NT2/D1 (cell line): Measurements from ENCODE around the gene PDIA6.
"Not testable (repeated sequence)": the region's sequence is repeated elsewhere in the genome, so short reads cannot be mapped to it uniquely, and the experiment has no call there.

Source experiments
- DNase-seq: peaks from one replicate; pipeline ENCODE4 v3.0.0-alpha.2; 2011; ENCODE audit warnings: low read depth, low spot score
- H3K27me3 ChIP-seq: 2 replicates; pipeline ENCODE4 v1.6.0; 2011; ENCODE audit warnings: mild to moderate bottlenecking; ENCODE audit not compliant: insufficient read length, insufficient read depth
- H3K36me3 ChIP-seq: 2 replicates; pipeline ENCODE4 v1.6.1; 2011; ENCODE audit warnings: mild to moderate bottlenecking, low read length, mixed read lengths; ENCODE audit not compliant: insufficient read depth, insufficient read length
- H3K4me1 ChIP-seq: 2 replicates; pipeline ENCODE4 v1.5.1; 2011; ENCODE audit not compliant: insufficient read depth, insufficient read length
- H3K4me3 ChIP-seq: 2 replicates; pipeline ENCODE4 v1.5.1; 2011; ENCODE audit warnings: low read depth; ENCODE audit not compliant: insufficient read length
- H3K9ac ChIP-seq: 2 replicates; pipeline ENCODE4 v1.6.0; 2011; ENCODE audit warnings: low read depth; ENCODE audit not compliant: insufficient read length
- H3K9me3 ChIP-seq: 2 replicates; pipeline ENCODE4 v1.5.1; 2011; ENCODE audit warnings: mild to moderate bottlenecking, low read length; ENCODE audit not compliant: insufficient read depth
- SUZ12 ChIP-seq: IDR thresholded peaks from 2 replicates; pipeline ENCODE4 v1.6.1; 2011; ENCODE audit not compliant: insufficient read length, insufficient read depth; ENCODE audit errors: extremely low read depth
- YY1 ChIP-seq: IDR thresholded peaks from 2 replicates; pipeline ENCODE4 v1.6.1; 2011; ENCODE audit not compliant: insufficient read length, insufficient read depth
- ZNF274 ChIP-seq: IDR thresholded peaks from 2 replicates; pipeline ENCODE4 v1.6.1; 2011; ENCODE audit warnings: mild to moderate bottlenecking, low read depth, low read length

The PDIA6 gene

GRCh38 chr2:10824191-10824590, 11.6 kb upstream of the PDIA6 start:
- no peaks in the 10 kb centered on the region for H3K9me3 ChIP-seq
- no peak overlapping the region for H3K4me3 ChIP-seq
- H3K27me3 ChIP-seq: no peaks in the 10 kb centered on the region
- DNase-seq: no peak
- no peaks in the 10 kb centered on the region for H3K4me1 ChIP-seq
- no peaks in the 10 kb centered on the region for H3K36me3 ChIP-seq
- H3K9ac ChIP-seq: no peak overlapping the region
- TF ChIP-seq ZNF274 (no peak), YY1 (no peak)

- no peaks in the 10 kb centered on the region for H3K4me1 ChIP-seq
- H3K36me3 ChIP-seq: no peaks in the 10 kb centered on the region
- no peak overlapping the region for H3K9ac ChIP-seq
- H3K9me3 ChIP-seq: no peaks in the 10 kb centered on the region
- no peaks in the 10 kb centered on the region for H3K27me3 ChIP-seq
- H3K4me3 ChIP-seq: no peak overlapping the region
- no peak for TF ChIP-seq ZNF274
- DNase-seq: no peak
Observed at GRCh38 chr2:10820978-10821695, 8.6 kb upstream of the PDIA6 start.

DNA sequence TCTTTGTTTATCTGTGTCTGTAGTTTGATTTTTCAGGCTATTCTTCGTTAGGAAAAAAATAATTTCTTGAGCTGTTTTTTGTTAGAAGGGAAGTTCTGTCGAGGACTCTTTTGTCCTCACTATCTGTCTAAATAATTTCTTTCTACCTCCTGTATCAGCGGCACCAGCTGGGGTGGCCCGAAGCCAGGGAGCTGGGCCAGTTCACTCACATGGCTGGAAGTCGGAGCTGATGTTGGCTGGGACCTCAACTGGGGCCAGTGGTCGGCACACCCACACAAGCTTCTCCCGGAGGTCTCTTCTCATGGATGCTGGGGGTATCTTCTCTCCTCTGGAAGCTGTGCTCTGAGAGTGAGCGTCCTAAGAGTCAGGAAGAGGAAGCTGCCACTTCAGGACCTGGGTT, 8.0 kb upstream of the PDIA6 start:
- no peaks in the 10 kb centered on the region for H3K27me3 ChIP-seq
- TF ChIP-seq SUZ12 (no peak), YY1 (no peak), ZNF274 (no peak)

GRCh38 chr2:10819714-10820314, 7.2 kb upstream of the PDIA6 start:
- Histone ChIP-seq H3K36me3 (no peaks in the 10 kb centered on the region), H3K9ac (no peak overlapping the region), H3K4me1 (no peaks in the 10 kb centered on the region), H3K9me3 (no peaks in the 10 kb centered on the region), H3K27me3 (no peaks in the 10 kb centered on the region), H3K4me3 (no peak overlapping the region)
- DNase-seq: no peak
- TF ChIP-seq SUZ12: no peak
- TF ChIP-seq ZNF274: no peak
- TF ChIP-seq YY1: no peak

More for the DNA sequence above, 8.0 kb upstream of the PDIA6 start:
- Histone ChIP-seq H3K4me3 (no peak overlapping the region), H3K9ac (no peak overlapping the region), H3K4me1 (no peaks in the 10 kb centered on the region), H3K36me3 (no peaks in the 10 kb centered on the region), H3K9me3 (no peaks in the 10 kb centered on the region)
- no peak for DNase-seq

DNA sequence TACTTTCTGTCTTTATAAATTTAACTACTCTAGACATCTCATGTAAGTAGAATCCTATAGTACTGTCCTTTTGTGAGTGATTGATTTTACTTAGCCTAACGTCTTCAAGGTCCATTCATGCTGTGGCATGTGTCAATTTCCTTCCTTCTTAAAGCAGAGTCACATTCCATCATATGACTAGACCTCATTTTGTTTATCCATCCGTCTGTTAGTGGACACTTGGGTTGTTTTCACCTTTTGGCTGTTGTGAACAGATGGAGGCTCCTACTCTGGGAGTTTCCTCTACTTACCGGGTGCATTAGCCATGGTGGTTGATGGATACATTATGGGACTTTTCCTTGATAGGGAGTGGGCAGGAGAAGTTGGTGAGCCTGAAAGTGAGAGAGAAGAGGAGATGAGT, 6.4 kb upstream of the PDIA6 start:
- no peak for DNase-seq
- Histone ChIP-seq H3K4me1 (peaks cover 4% of the 10 kb centered on the region), H3K27me3 (no peaks in the 10 kb centered on the region), H3K9ac (no peak overlapping the region), H3K9me3 (no peaks in the 10 kb centered on the region), H3K36me3 (no peaks in the 10 kb centered on the region), H3K4me3 (no peak overlapping the region)
- TF ChIP-seq SUZ12 (no peak), YY1 (no peak), ZNF274 (no peak)

GRCh38 chr2:10818305-10818704, 5.7 kb upstream of the PDIA6 start:
- H3K9ac ChIP-seq, H3K4me1 ChIP-seq, H3K27me3 ChIP-seq, H3K9me3 ChIP-seq, DNase-seq, H3K36me3 ChIP-seq, H3K4me3 ChIP-seq: not testable (repeated sequence)

DNA sequence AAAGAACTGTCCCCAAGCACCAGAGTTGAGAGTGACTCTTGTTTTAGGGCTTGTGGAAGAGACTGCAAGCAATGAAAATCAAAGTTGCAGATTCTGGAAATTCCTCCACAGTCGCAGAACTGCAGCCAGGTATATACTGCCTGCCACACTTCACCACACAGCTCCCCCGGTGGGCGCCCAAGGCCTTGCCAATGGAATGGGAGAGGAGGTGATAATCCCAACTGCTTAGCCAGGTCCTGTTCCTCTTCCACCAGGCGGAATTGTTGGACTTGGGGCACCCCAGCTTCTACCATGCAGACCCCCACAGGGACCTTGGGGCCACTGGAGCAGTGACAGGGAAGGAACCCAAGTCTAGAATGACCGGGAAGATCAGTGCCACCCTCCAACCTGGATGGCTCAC, 4.8 kb upstream of the PDIA6 start:
- Histone ChIP-seq H3K9ac (no peak overlapping the region), H3K27me3 (peaks cover 2% of the 10 kb centered on the region), H3K4me3 (no peak overlapping the region), H3K36me3 (no peaks in the 10 kb centered on the region), H3K9me3 (no peaks in the 10 kb centered on the region), H3K4me1 (peaks cover 5% of the 10 kb centered on the region)
- no peak for DNase-seq
- TF ChIP-seq SUZ12 (no peak), ZNF274 (no peak), YY1 (no peak)
